Stimulated activated CD4-positive, alpha-beta T cell treated with anti-CD3 and anti-CD28 coated beads, Interleukin-2, amount 100 ng/mL, for 24 hours (primary cell): ENCODE measurements around the gene DNAI2.
A peak's percentile ranks its signal among the peaks of the same experiment; 100 is the strongest.

Experiments
- DNase-seq, 2 donors: peaks; one replicate each; pipeline ENCODE4 v3.0.0-alpha.2; 2020

Gene DNAI2

DNA sequence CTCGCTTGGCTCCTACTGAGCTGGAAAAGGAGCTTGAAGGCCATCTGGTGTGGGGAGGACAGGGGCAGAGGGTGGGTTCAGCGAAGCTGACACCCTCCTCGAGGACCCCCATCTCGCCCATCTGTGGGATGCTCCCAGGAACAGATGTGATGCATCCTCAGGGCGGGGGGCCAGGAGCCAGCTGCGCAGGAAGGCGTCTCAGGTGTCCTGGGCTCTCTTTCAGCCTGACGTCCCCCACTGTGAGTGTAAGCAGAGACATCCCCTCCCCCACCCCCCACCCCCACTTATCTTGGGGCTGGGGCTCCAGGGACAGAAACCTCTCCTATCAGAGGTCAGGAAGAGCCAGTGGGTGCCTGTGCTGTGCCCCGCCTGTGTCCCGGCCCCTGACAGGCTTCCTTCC is 68.2 kb downstream of the DNAI2 start:
- no peak for DNase-seq

DNA sequence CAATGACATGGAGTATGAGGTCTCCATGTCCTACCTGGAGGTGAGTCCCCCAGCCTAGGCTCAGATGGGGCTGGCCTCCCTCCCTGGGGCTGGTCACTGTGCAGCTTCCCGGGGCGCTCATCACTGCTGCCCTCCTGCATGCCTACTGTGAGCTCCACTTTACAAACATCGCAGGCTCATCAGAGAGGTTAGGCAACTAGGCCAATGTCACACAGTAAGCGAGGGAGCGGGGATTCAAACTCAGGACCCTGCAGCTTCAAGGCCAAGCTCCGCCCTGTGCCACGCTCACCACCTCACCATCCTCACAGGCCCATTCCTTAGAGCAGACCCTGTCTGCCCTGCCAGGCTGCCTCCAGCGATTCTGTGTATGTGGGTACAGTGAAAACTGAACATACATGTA is 69.1 kb downstream of the DNAI2 start:
- DNase-seq, result no peak

DNA sequence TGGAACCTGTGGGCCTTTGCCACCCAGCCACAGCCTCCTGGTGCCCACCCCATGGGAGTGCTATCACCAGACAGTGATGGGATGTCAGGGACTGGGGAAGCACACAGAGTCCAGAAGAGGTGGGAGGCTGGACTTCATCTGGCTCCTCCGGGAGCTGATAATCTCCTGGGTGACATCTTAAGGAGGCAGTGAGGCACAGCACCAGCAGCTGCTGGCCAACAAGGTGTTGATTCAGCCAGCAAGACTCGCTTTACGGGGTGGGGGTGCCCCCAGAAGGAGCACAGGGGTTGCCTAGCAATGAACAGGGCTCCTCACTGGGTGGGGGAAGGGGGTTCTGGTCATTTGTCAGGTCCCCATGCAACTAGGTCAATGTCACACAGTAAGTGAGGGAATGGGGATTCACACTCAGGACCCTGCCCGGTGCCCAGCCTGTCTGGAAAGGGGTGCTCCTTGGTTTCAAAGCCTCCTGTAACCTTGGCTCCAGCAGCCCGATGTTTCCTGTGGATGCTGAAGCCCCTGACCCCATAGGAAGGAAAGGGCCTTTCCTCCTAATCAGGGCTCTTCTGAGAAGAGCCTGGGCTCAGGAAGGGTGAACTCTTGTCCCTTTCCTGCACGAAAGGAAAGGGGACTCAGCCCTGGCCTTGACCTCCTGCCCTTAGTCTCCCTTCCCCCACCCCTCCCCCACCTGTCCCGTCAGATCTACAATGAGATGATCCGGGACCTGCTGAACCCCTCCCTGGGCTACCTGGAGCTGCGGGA is 69.7 kb downstream of the DNAI2 start:
- no peak for DNase-seq

DNA sequence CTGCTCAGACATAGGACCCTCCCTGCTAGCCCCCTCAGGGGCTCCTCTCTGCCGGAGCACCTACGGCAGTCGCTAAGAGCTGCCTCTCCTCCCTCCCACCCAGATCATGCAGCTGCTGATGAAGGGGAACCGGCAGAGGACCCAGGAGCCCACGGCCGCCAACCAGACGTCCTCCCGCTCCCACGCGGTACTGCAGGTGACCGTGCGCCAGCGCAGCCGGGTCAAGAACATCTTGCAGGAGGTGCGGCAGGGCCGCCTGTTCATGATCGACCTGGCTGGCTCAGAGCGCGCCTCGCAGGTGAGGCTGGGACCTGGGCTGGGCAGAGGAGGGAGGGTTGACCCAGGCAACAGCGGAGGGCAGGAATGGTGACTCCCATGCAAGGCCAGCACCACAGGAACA is 70.6 kb downstream of the DNAI2 start:
- DNase-seq, result no peak

DNA sequence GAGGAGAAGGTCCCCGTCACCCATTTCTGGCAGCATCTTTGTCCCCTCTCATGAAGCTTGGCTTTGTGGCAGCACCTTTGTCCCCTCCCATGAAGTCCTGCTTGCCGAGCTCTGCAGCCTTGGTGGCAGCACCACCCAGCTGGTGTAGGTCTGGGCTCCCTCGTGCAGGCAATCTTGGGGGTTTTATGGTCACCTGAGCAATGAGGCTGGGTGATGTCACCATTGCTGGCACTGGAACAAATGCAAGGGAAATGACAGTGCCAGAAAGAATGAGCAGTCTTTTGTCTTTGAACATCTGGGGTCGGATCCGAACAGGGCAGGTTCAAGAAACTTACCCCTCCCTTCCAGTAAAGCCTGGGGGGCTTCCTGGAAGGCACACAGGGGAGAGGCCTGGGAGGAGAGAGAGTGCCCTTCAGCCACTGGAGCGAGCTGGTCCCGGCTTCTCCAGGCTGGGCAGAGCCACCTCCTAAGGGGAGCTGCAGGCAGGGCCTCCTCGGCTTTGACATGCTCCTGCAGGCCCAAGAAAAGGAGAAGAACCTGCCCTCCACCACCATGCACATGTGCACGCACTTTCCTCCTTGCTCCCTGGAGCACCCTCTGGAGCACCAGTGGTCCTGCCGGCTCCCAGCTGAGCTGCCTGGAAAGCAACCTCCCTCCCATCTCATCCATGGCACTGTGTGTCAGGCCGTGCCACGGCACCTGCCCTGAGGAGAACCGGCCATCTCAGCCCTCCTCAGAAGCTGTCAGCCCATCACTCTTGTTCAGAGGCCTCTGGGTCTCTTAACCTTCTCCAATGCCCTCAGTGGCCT is 71.6 kb downstream of the DNAI2 start:
- no peak for DNase-seq

DNA sequence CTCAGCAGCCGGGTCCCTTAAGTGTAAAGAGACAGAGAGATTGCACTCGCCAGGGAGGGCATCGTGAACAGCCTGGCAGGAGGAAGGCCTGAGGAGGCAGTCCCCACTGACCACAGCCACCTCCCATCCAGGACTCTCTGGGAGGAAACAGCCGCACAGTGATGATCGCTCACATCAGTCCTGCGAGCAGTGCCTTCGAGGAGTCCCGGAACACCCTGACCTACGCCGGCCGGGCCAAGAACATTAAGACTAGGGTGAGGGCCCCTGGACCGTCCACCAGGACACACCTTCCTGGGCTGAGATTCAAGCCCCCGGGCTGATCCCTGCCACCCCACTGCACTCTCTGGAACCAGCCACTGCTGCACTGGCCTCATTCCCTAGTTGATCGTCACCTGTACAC is 73.6 kb downstream of the DNAI2 start:
- no peak for DNase-seq

DNA sequence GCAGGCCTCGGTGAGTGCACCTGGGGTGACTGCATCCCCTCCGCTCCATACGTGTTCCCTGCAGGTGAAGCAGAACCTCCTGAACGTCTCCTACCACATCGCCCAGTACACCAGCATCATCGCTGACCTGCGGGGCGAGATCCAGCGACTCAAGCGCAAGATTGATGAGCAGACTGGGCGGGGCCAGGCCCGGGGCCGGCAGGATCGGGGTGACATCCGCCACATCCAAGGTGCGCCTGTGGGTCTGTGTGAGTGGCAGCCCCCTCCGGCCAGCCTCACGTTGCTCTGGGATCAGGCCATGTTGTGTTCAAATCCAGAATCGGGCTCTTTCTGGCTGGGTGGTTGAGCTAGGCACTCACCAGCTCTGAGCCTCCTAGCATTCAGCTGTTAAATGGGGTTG is 75.1 kb downstream of the DNAI2 start:
- DNase-seq, result no peak

DNA sequence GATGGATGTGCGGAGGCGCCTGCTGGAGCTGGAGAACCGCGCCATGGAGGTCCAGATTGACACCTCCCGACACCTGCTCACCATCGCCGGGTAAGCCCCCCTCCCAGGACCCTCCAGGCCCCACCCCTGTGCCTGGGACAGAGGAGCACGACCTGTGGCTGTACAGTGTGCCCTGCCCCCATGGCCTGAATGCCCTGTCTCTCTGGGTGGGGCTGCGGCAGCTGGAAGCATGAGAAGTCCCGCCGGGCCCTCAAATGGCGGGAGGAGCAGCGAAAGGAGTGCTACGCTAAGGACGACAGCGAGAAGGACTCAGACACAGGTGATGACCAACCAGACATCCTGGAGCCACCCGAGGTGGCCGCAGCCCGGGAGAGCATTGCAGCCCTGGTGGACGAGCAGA is 76.5 kb downstream of the DNAI2 start:
- no peak for DNase-seq

DNA sequence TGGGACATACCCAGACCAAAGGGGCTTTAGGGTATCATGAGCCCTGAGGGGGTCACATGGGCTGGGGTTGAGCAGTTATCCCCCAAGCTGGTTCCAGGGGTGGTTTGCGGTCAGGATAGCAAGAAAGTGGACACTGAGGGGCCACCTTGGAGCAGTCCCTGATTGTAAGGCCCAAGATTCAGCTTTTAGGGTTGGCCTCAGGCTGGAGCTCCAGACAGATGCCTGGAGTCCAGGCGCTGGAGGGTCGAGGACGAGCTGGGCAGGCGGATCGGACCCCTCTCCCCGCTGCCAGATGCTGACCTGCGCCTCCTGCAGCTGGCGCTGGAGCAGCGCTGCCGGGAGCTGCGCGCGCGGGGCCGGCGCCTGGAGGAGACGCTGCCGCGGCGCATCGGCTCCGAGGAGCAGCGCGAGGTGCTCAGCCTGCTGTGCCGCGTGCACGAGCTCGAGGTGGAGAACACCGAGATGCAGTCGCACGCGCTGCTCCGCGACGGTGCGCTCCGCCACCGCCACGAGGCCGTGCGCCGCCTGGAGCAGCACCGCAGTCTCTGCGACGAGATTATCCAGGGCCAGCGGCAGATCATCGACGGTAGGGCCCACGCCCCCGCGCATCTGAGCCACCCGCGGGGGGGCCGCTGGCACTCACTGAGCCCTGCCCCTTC is 77.6 kb downstream of the DNAI2 start:
- peak in 1 of 2 donors; percentile 34 for DNase-seq

DNA sequence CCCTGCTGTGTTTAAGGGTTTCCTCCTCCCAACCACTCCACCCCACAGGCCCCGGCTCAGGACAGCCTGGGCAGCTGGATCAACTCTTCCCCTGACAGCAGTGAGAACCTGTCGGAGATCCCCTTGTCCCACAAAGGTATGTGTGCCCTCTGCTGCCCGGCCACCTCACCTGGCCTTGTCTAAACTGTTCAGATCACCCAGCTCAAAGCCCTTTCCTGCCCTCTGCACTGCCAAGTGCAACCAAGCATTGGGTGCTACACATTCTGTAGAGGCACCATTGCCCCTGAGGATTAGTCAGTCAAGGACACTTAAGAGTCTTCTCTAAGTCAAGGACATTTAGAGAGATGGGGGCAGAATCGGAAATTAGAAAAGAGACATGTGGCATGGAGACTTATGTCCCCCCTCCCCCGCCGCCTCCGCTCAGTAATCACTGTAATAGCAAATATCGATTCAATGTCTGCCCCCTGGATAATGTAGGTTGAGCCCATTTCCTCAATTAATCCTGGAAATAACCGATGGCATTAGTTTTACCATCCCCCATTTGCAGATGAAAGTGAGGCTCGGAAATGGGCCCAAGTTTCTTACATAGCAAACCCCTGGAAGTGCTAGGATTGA is 79.5 kb downstream of the DNAI2 start:
- DNase-seq, result no peak

DNA sequence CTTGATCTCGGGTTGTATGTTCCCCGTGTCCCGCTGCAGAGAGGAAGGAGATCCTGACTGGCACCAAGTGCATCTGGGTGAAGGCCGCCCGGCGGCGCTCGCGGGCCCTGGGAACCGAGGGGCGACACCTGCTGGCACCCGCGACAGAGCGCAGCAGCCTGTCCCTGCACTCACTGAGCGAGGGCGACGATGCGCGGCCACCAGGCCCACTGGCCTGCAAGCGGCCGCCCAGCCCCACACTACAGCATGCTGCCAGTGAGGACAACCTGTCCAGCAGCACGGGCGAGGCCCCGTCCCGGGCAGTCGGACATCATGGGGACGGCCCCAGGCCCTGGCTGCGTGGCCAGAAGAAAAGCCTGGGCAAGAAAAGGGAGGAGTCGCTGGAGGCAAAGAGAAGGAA is 80.1 kb downstream of the DNAI2 start:
- peak; percentile 57 to 80 for DNase-seq

DNA sequence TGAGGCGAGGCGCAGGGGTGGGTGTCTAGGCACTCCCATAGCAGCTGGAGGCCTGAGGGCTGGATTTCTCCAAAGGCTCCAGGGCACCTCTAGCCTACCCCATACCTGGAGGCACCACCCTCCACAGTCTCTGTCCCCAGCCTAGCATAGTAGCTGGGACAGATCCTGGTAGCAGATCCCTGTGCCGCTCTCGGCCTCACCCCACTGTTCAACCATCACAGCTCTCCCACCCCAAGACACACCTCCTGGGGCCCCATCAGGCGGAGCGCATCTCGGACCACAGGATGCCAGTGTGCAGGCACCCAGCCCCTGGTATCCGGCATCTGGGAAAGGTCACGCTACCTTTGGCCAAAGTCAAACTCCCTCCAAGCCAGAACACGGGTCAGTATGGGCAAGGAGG is 80.5 kb downstream of the DNAI2 start:
- no peak for DNase-seq

DNA sequence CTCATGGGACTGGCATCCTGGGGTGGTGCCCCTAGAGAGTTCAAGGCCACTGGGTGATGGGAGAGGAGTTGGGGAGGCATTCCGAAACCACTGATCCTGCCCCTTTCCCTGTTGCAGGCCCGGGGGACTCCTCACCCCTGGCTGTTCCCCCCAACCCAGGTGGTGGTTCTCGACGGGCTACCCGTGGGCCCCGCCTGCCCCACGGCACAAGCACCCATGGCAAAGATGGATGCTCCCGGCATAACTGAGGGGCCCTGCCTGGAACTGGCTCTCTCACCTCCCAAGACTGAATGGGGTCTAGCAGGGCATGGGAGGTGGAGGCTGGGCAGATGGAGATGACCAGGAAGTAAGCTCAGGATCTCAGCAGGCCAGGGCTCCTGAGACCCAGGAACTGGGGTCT is 81.0 kb downstream of the DNAI2 start:
- no peak for DNase-seq

DNA sequence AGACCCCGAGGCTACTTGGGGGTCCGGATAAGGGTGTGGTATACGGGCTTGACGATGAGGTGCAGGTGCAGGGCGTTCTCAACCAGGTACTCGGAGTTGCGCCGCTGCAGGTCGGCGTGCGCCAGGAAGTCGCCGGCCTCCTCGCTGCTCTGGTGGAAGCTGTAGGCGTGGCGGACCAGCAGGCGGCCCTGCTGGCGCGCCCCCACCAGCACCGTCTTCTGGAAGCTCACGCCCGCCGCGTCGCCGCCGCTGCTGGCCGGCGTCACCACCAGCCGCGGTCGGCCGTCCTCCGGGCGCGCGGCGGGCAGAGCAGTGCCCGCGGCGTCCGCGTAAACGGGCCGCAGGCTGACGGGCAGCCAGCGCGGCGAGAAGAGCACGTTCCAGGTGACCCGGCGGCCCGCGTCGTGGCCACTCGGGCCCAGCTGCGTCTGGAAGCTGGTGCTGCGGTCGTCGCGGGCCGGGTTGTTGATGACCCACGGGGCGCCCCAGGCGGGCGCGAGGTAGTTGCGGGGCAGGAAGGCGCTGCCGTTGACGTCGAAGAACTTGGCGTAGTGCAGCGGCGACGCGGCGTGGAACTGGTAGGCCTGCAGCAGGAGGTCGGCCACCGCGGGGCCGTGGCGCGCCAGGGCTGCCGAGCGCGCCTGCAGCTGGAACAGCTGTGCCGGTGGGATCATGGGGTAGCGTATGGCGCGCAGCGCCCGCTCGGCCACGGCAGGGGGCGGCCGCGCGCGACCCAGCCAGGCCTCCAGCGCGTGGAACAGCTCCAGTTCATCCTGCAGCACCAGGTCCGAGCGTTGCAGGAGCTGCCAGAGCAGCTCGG is 82.8 kb downstream of the DNAI2 start:
- peak in 1 of 2 donors; percentile 36 for DNase-seq

DNA sequence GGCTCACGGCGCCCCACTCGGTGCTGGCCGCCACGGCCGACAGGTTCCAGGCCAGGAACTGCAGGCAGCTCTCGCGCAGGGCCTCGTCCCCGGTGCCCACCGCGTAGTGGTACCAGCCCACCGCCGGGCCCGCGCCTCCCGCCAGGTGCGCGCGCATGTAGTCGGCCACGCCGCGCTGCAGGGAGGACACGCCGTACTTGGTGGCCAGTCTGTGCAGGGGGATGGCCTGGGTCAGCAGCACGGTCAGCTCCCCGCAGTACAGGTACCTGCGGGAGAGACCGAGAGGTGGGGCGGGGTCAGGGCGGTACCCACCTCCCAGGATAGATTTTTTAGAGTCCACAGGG is 83.4 kb downstream of the DNAI2 start:
- no peak for DNase-seq

DNA sequence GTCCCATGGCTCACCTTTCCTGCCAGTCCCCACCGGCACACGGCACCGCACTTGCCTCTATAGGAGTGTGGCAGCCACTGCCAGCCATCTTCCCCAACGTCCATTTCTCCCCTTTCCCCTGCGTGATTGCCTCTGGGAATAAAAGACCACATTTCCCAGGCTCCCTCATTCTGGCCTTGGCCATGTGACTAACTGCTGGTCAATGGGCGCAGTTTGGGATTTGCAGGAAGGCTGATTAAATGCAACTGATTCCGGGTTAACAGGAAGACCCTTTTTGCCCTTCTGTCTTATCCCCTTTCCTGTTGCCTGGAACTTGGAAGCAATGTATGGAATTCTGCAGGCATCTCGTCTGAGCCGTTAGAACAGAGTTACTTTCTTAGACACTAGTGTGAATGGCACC is 84.7 kb downstream of the DNAI2 start:
- DNase-seq, result no peak

DNA sequence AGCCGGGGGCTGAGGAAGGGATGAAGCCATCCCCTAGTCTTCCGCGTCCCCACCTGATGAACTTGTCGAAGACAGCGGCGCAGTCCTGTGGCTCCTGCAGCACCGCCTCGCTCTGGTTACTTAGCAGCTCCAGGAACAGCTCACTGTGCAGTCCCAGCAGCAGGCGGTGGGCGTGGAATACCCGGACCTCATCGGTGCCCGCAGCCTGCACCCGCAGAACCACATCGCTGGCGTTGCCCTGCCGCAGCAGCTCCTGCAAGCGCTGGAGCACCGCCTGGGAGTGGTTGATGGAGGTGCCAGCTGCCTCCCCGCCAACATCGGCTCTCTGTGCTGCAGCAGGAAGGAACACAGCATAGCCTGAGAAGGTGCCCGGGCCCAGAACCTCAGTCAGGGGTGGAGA is 85.9 kb downstream of the DNAI2 start:
- no peak for DNase-seq

DNA sequence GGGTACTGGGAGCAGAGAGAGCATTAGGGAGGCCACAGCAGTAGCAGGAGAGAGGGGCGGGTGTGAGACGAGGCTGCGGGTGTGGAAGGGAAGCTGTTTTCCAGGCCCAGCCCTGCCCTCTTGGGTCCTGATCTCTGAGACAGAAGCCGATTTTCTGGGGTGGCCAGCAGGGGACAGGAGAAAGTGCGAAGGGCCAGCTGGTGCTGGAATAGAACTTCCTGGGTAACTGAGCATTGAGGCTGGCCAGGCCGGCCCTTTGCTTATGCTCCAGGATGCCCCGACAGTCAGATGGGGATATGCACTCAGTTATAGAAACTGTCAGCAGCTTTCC is 86.8 kb downstream of the DNAI2 start:
- no peak for DNase-seq

DNA sequence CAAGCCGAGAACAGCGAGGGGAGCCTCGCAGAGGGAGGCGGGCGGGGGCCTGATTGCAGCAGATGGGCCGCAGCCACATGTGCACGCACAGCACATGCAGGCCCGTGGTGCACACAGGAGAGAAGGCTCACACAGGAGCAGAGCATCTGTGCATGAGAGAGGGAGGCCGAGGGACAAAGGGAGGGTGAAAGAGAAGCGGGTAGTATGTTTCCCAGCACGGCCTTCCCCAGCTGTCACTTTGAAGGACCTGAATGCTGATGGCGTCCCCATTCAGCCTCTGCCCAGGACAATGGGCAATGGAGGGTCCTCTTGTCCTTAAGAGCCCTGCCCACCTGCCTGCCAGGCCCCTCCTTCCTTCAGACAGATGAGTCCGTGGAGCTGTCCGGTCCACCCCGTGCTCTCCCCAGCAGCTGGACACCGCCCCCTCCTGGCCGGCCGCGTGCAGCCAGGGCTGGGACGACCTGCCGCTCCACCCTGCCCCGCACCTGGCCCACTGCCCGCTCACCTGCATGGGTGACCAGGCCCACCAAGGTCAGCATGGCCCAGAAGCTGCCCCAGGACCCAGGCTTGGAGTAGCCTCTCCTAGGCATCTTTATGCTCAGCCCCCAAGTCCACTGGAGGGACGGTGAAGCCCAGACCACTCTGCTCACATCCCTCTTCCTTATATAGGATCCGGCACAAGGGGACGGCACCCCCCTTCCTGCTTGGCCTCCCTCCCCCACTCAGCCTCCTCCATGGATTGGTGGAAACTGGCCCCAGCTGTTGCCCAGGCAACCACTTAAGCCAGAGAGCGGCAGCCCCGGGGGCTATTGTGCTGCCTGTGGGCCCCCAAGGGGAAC is 87.4 kb downstream of the DNAI2 start, which contains the start of gene BTBD17:
Gene BTBD17, minus strand, starts transcription at position 639 of the 839 bp plus-strand sequence. Its CDS starts 49 bp downstream, at position 590.
- DNase-seq, result peak; percentile 40 to 55

DNA sequence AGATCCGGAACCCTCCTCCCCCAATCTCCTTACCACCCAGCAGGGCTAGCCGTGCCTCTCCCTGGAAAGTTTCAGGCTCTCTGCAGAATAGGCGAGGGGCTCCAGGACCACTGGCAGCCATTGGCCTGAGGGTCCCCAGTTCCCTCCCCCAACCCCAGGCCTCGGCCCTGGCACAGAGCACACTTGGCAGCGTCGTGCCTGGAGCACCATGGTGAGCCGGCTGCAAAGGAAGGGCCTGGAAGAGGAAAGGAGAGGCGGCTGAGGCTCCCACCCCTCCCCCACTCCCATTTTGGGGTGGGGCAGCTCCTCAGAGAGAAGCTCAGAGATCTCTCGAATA is 88.0 kb downstream of the DNAI2 start:
- no peak for DNase-seq

DNA sequence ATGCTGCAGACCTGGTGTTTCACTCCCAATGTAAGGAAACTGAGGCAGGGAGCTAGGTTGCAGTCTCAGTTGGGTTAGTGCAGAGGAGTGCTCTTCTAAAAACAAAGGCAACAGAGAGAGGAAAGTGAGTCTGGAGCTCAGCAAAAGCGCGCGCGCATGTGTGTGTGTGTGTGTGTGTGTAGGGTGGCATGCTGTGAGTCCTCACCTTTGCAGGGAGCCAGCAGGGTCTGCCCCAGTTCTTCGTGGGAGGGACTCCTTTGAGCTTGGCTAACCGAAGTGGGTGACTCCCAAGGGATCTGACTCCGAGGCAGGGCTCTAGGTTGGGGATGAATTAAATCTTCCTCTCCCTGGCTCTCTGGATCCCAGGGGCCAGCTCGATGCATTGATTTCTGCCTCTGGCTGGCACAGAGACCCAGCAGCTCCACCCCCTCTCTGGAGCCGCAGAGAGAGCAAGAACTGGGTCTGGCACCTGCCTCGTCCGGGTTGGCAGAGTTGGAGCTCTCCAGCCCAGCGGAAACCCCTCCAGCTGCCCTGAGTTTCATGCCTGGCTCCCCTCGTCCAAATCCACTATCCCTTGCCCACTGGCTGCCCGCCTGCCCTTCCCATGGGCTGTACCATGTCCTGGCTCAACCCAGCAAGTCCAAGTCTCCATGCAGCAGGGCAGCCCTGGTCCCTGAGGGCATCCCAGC is 88.9 kb downstream of the DNAI2 start:
- DNase-seq, result no peak
